SK-N-SH (cell line): ENCODE data around the gene B4GALNT1.

Experiments used
- CTCF ChIP-seq: fragments of 200-600 bp; sonication (generic); IDR thresholded peaks from 2 replicates; pipeline ENCODE4 v1.6.1; 2017; ENCODE audit warnings: antibody characterized with exemption, mild to moderate bottlenecking, moderate library complexity
- IRF3 ChIP-seq: fragments of 150-350 bp; IDR thresholded peaks from 2 replicates; pipeline ENCODE4 v1.6.1; 2016; ENCODE audit warnings: mild to moderate bottlenecking, low read depth, low read length
- MXI1 ChIP-seq: IDR thresholded peaks from 2 replicates; pipeline ENCODE4 v1.6.1; 2012; ENCODE audit warnings: mild to moderate bottlenecking, low read depth, low read length, improper control_type of control experiment
- PBX3 ChIP-seq: IDR thresholded peaks from 2 replicates; pipeline ENCODE4; 2012
- POLR2AphosphoS5 ChIP-seq: IDR thresholded peaks from 2 replicates; pipeline ENCODE4 v1.6.1; 2012; ENCODE audit warnings: low read depth, low read length
- REST ChIP-seq: IDR thresholded peaks from 2 replicates; pipeline ENCODE4 v1.6.1; 2012; ENCODE audit warnings: mild to moderate bottlenecking, low read depth, low read length, moderate library complexity
- RFX5 ChIP-seq: IDR thresholded peaks from 2 replicates; pipeline ENCODE4 v1.6.1; 2012; ENCODE audit warnings: mild to moderate bottlenecking, improper control_type of control experiment, low read length
- SIN3A ChIP-seq: IDR thresholded peaks from 2 replicates; pipeline ENCODE4 v1.6.1; 2012; ENCODE audit warnings: low read depth, mild to moderate bottlenecking, low read length, moderate library complexity, borderline replicate concordance
- SMC3 ChIP-seq: IDR thresholded peaks from 2 replicates; pipeline ENCODE4 v1.6.1; 2012; ENCODE audit warnings: low read depth, low read length, improper control_type of control experiment
- USF2 ChIP-seq: fragments of 150-350 bp; IDR thresholded peaks from 2 replicates; pipeline ENCODE4 v1.6.1; 2017; ENCODE audit warnings: antibody characterized with exemption, low read length, low read depth, borderline replicate concordance

GRCh38 chr12:57628280-57629191 is 4.5 kb downstream of the B4GALNT1 start:
- TF ChIP-seq CTCF: no peak
- TF ChIP-seq PBX3: no peak
- TF ChIP-seq SIN3A: no peak
- no peak for TF ChIP-seq REST
- no peak for TF ChIP-seq RFX5
- no peak for TF ChIP-seq IRF3
- no peak for TF ChIP-seq USF2
- no peak for TF ChIP-seq SMC3
- no peak for TF ChIP-seq MXI1
- no peak for TF ChIP-seq POLR2AphosphoS5
